Measurements from ENCODE around the gene KIZ.

The KIZ gene

GRCh38 chr20:21179757-21180156 is 53.9 kb downstream of the KIZ start:
- Histone ChIP-seq H3K4me3 (ENCODE audit: low read depth, low read length) (no peak overlapping the region), H3K27me3 (ENCODE audit: control insufficient read depth, insufficient read depth, low read length) (no peaks in the 10 kb centered on the region), H3K4me1 (ENCODE audit: control insufficient read depth, insufficient read depth, low read length) (peaks cover 26% of the 10 kb centered on the region), H3K9me3 (ENCODE audit: control insufficient read depth, insufficient read depth, low read length) (0 out of 2 replicates have a peak, but pooled peaks cover 6% of the 10 kb centered on the region), H3K27ac (ENCODE audit: low read depth, low read length) (no peak overlapping the region), H3K36me3 (ENCODE audit: control insufficient read depth, insufficient read depth, low read length) (no peaks in the 10 kb centered on the region), H3K9ac (ENCODE audit: low read depth, low read length) (no peak overlapping the region)

GRCh38 chr20:21180248-21180647 is 54.4 kb downstream of the KIZ start:
- Histone ChIP-seq H3K4me3 (ENCODE audit: low read depth, low read length) (no peak overlapping the region), H3K27ac (ENCODE audit: low read depth, low read length) (no peak overlapping the region), H3K27me3 (ENCODE audit: control insufficient read depth, insufficient read depth, low read length) (no peaks in the 10 kb centered on the region), H3K9me3 (ENCODE audit: control insufficient read depth, insufficient read depth, low read length) (0 out of 2 replicates have a peak, but pooled peaks cover 6% of the 10 kb centered on the region), H3K4me1 (ENCODE audit: control insufficient read depth, insufficient read depth, low read length) (peaks cover 21% of the 10 kb centered on the region), H3K36me3 (ENCODE audit: control insufficient read depth, insufficient read depth, low read length) (no peaks in the 10 kb centered on the region), H3K9ac (ENCODE audit: low read depth, low read length) (no peak overlapping the region)

GRCh38 chr20:21181028-21181427 is 55.1 kb downstream of the KIZ start:
- Histone ChIP-seq H3K9me3 (ENCODE audit: control insufficient read depth, insufficient read depth, low read length) (0 out of 2 replicates have a peak, but pooled peaks cover 6% of the 10 kb centered on the region), H3K27me3 (ENCODE audit: control insufficient read depth, insufficient read depth, low read length) (no peaks in the 10 kb centered on the region), H3K4me3 (ENCODE audit: low read depth, low read length) (no peak overlapping the region), H3K36me3 (ENCODE audit: control insufficient read depth, insufficient read depth, low read length) (no peaks in the 10 kb centered on the region), H3K27ac (ENCODE audit: low read depth, low read length) (no peak overlapping the region), H3K9ac (ENCODE audit: low read depth, low read length) (no peak overlapping the region), H3K4me1 (ENCODE audit: control insufficient read depth, insufficient read depth, low read length) (peaks cover 19% of the 10 kb centered on the region)

- no peak overlapping the region for H3K4me3 ChIP-seq (ENCODE audit: low read depth, low read length)
- no peak overlapping the region for H3K27ac ChIP-seq (ENCODE audit: low read depth, low read length)
- H3K36me3 ChIP-seq (ENCODE audit: control insufficient read depth, insufficient read depth, low read length): no peaks in the 10 kb centered on the region
- H3K9ac ChIP-seq (ENCODE audit: low read depth, low read length): no peak overlapping the region
- no peaks in the 10 kb centered on the region for H3K27me3 ChIP-seq (ENCODE audit: control insufficient read depth, insufficient read depth, low read length)
- no peaks in the 10 kb centered on the region for H3K9me3 ChIP-seq (ENCODE audit: control insufficient read depth, insufficient read depth, low read length)
- peaks cover 19% of the 10 kb centered on the region for H3K4me1 ChIP-seq (ENCODE audit: control insufficient read depth, insufficient read depth, low read length)
Measured at GRCh38 chr20:21182832-21183563, 57.1 kb downstream of the KIZ start.

- H3K36me3 ChIP-seq (ENCODE audit: control insufficient read depth, insufficient read depth, low read length): no peaks in the 10 kb centered on the region
- no peak overlapping the region for H3K4me3 ChIP-seq (ENCODE audit: low read depth, low read length)
- H3K4me1 ChIP-seq (ENCODE audit: control insufficient read depth, insufficient read depth, low read length): peaks cover 19% of the 10 kb centered on the region
- no peaks in the 10 kb centered on the region for H3K9me3 ChIP-seq (ENCODE audit: control insufficient read depth, insufficient read depth, low read length)
- no peaks in the 10 kb centered on the region for H3K27me3 ChIP-seq (ENCODE audit: control insufficient read depth, insufficient read depth, low read length)
- H3K27ac ChIP-seq (ENCODE audit: low read depth, low read length): no peak overlapping the region
- no peak overlapping the region for H3K9ac ChIP-seq (ENCODE audit: low read depth, low read length)
Measured at GRCh38 chr20:21183722-21184121, 57.8 kb downstream of the KIZ start.

- no peak overlapping the region for H3K27ac ChIP-seq (ENCODE audit: low read depth, low read length)
- peaks cover 21% of the 10 kb centered on the region for H3K4me1 ChIP-seq (ENCODE audit: control insufficient read depth, insufficient read depth, low read length)
- H3K36me3 ChIP-seq (ENCODE audit: control insufficient read depth, insufficient read depth, low read length): no peaks in the 10 kb centered on the region
- H3K27me3 ChIP-seq (ENCODE audit: control insufficient read depth, insufficient read depth, low read length): no peaks in the 10 kb centered on the region
- H3K9me3 ChIP-seq (ENCODE audit: control insufficient read depth, insufficient read depth, low read length): no peaks in the 10 kb centered on the region
- no peak overlapping the region for H3K9ac ChIP-seq (ENCODE audit: low read depth, low read length)
- no peak overlapping the region for H3K4me3 ChIP-seq (ENCODE audit: low read depth, low read length)
Measured at GRCh38 chr20:21184819-21185218, 58.9 kb downstream of the KIZ start.

- Histone ChIP-seq H3K27me3 (ENCODE audit: control insufficient read depth, insufficient read depth, low read length) (no peaks in the 10 kb centered on the region), H3K4me3 (ENCODE audit: low read depth, low read length) (no peak overlapping the region), H3K9ac (ENCODE audit: low read depth, low read length) (no peak overlapping the region), H3K36me3 (ENCODE audit: control insufficient read depth, insufficient read depth, low read length) (no peaks in the 10 kb centered on the region), H3K4me1 (ENCODE audit: control insufficient read depth, insufficient read depth, low read length) (peaks cover 15% of the 10 kb centered on the region), H3K9me3 (ENCODE audit: control insufficient read depth, insufficient read depth, low read length) (no peaks in the 10 kb centered on the region), H3K27ac (ENCODE audit: low read depth, low read length) (no peak overlapping the region)
Measured at GRCh38 chr20:21185849-21186248, 60.0 kb downstream of the KIZ start.

GRCh38 chr20:21189761-21190523 is 64.1 kb downstream of the KIZ start:
- H3K9ac ChIP-seq (ENCODE audit: low read depth, low read length): peak overlapping the region; percentile 67; the same call in 1 of the 2 replicates
- peaks cover 38% of the 10 kb centered on the region for H3K4me1 ChIP-seq (ENCODE audit: control insufficient read depth, insufficient read depth, low read length)
- no peaks in the 10 kb centered on the region for H3K27me3 ChIP-seq (ENCODE audit: control insufficient read depth, insufficient read depth, low read length)
- peak overlapping the region; percentile 99 for H3K27ac ChIP-seq (ENCODE audit: low read depth, low read length)
- no peaks in the 10 kb centered on the region for H3K36me3 ChIP-seq (ENCODE audit: control insufficient read depth, insufficient read depth, low read length)
- H3K4me3 ChIP-seq (ENCODE audit: low read depth, low read length): peak overlapping the region; percentile 42
- H3K9me3 ChIP-seq (ENCODE audit: control insufficient read depth, insufficient read depth, low read length): no peaks in the 10 kb centered on the region

GRCh38 chr20:21190869-21191268 is 65.0 kb downstream of the KIZ start:
- Histone ChIP-seq H3K27ac (ENCODE audit: low read depth, low read length) (peak overlapping the region; percentile 99), H3K9me3 (ENCODE audit: control insufficient read depth, insufficient read depth, low read length) (no peaks in the 10 kb centered on the region), H3K4me1 (ENCODE audit: control insufficient read depth, insufficient read depth, low read length) (peaks cover 38% of the 10 kb centered on the region), H3K9ac (ENCODE audit: low read depth, low read length) (peak overlapping the region; percentile 42), H3K27me3 (ENCODE audit: control insufficient read depth, insufficient read depth, low read length) (no peaks in the 10 kb centered on the region), H3K36me3 (ENCODE audit: control insufficient read depth, insufficient read depth, low read length) (no peaks in the 10 kb centered on the region), H3K4me3 (ENCODE audit: low read depth, low read length) (peak overlapping the region; percentile 42)

GRCh38 chr20:21191839-21192238 is 66.0 kb downstream of the KIZ start:
- Histone ChIP-seq H3K27ac (ENCODE audit: low read depth, low read length) (peak overlapping the region; percentile 99), H3K9ac (ENCODE audit: low read depth, low read length) (peak overlapping the region; percentile 42), H3K4me3 (ENCODE audit: low read depth, low read length) (peak overlapping the region; percentile 42), H3K9me3 (ENCODE audit: control insufficient read depth, insufficient read depth, low read length) (no peaks in the 10 kb centered on the region), H3K4me1 (ENCODE audit: control insufficient read depth, insufficient read depth, low read length) (peaks cover 38% of the 10 kb centered on the region), H3K27me3 (ENCODE audit: control insufficient read depth, insufficient read depth, low read length) (no peaks in the 10 kb centered on the region), H3K36me3 (ENCODE audit: control insufficient read depth, insufficient read depth, low read length) (no peaks in the 10 kb centered on the region)

- Histone ChIP-seq H3K36me3 (ENCODE audit: control insufficient read depth, insufficient read depth, low read length) (peaks cover 5% of the 10 kb centered on the region), H3K9me3 (ENCODE audit: control insufficient read depth, insufficient read depth, low read length) (no peaks in the 10 kb centered on the region), H3K4me1 (ENCODE audit: control insufficient read depth, insufficient read depth, low read length) (peaks cover 16% of the 10 kb centered on the region), H3K27ac (ENCODE audit: low read depth, low read length) (no peak overlapping the region), H3K4me3 (ENCODE audit: low read depth, low read length) (no peak overlapping the region), H3K9ac (ENCODE audit: low read depth, low read length) (no peak overlapping the region), H3K27me3 (ENCODE audit: control insufficient read depth, insufficient read depth, low read length) (no peaks in the 10 kb centered on the region)
Measured at GRCh38 chr20:21202259-21202658, 76.4 kb downstream of the KIZ start.

Data from HUES48 (cell line).